H1 (cell line): ENCODE data around the gene GLDC. TPM values are rescaled to one million over a fixed set of nuclear protein-coding genes. Genes with fewer than 3 reads are reported as not detected.

ENCODE experiments used
- JUND ChIP-seq: IDR thresholded peaks from 2 replicates; pipeline ENCODE4 v1.6.1; 2011; ENCODE audit warnings: mild to moderate bottlenecking, improper control_type of control experiment, low read length
- KDM1A ChIP-seq: fragments of 200-600, 300-600 bp; sonication (generic); IDR thresholded peaks from 2 replicates; pipeline ENCODE4 v1.7.1; 2016; ENCODE audit warnings: mild to moderate bottlenecking, low read length, borderline replicate concordance
- RNF2 ChIP-seq: fragments of 200-900, 300-1000 bp; sonication (generic); IDR thresholded peaks from 2 replicates; pipeline ENCODE4 v1.7.1; 2016; ENCODE audit warnings: borderline replicate concordance, low read depth, mild to moderate bottlenecking, antibody characterized with exemption, low read length; ENCODE audit not compliant: poor library complexity, severe bottlenecking; ENCODE audit errors: missing control alignments
- SIN3A ChIP-seq, 2 experiments: IDR thresholded peaks in 1 of 2; conservative IDR thresholded peaks in 1 of 2; 2 replicates each; pipeline ENCODE4 v1.6.1; 2011 to 2012; ENCODE audit warnings: low read length in 2 of 2, improper control_type of control experiment in 1 of 2, low read depth in 1 of 2, mild to moderate bottlenecking in 1 of 2
- polyA plus RNA-seq, 7 experiments: library from polyadenylated mRNA; depleted of rRNA in 3 of 7; stranded (reverse) in 5 of 7; unstranded in 2 of 7; fragments of >200 nt in 5 of 7; fragments of 200-250 nt in 2 of 7; gene quantifications; 1 replicate in 5 of 7; 2 replicates in 1 of 7; 4 replicates in 1 of 7; pipeline versions ENCODE4 v1.2.1 to v1.2.3, GENCODE V29; 2011 to 2013; ENCODE audit warnings: missing spikeins in 2 of 7, mixed read lengths in 2 of 7
- total RNA-seq: library from RNA; stranded (reverse); fragmentation: NEBNext Ultra II Directional; extraction: Animal tissue kit (Norgen Biotek cat#: 25700); gene quantifications from 2 replicates; pipeline ENCODE4 v1.2.1, GENCODE V29; 2021
- TF ChIP-seq, protein P1 (sequence below): IDR thresholded peaks from 2 replicates; pipeline ENCODE4 v1.6.1; 2012; ENCODE audit warnings: inconsistent platforms

GLDC gene
- total and polyA plus RNA-seq, 2 of the 8 experiments (the other 6 are each of a cell fraction or from before 2014, with no cell fraction given) = 48.8 to 101 TPM

DNA sequence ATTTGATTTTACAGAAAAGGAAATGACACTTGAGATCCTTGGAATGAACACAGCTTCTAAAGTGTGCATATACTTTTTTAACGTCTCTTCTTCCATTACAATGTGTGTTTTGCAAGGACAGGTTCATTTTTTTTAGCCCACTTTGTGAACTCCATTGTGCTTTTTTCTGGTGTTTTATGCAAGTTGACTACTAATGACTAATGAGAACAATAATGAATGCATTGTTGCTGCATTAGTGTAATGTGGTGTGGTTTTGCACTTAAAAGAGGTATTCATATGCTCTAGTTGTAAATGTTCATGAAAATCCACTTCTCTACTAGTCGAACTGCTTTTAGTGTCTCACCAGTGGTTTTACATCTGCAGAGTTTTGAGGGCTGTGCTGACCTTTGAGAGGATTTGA is 139.0 kb downstream of the GLDC start (continued):
- no peak for TF ChIP-seq RNF2
- TF ChIP-seq KDM1A = no peak
- TF ChIP-seq SIN3A (conservative IDR thresholded peaks at IDR 0.05 in 1 of 2, IDR thresholded peaks at IDR 0.05 in 1 of 2; ENCODE audit: low read depth in 1 of 2, low read length in 2 of 2) = no peak
- TF ChIP-seq, protein P1, sequence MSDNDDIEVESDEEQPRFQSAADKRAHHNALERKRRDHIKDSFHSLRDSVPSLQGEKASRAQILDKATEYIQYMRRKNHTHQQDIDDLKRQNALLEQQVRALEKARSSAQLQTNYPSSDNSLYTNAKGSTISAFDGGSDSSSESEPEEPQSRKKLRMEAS = no peak
- TF ChIP-seq JUND = no peak
